Measurements from ENCODE around the gene EEPD1. TPM values are rescaled to one million over a fixed set of nuclear protein-coding genes. Genes with fewer than 3 reads are reported as not detected.
"Not testable (repeated sequence)": the region's sequence is repeated elsewhere in the genome, so short reads cannot be mapped to it uniquely, and the experiment has no call there.

Gene EEPD1
- 10 to 100 TPM in 1 of 2 donors, 1 to 10 TPM in 1; 8.2 to 10.0 TPM for total RNA-seq

GRCh38 chr7:36152756-36153570, at the start of gene EEPD1:
TSS of gene EEPD1 (plus strand) at chr7:36153254. CDS start at chr7:36154325, 1,071 bp downstream.
- no peaks in the 10 kb centered on the region for H3K27me3 ChIP-seq
- peak within 1 kb of the TSS; percentile 92 for H3K27ac ChIP-seq
- TF ChIP-seq CTCF (IDR thresholded peaks at IDR 0.05): no peak
- H3K9ac ChIP-seq (ENCODE audit: low read depth in 2 of 2, low read length in 2 of 2): peak within 1 kb of the TSS; percentile 78 to 89
- no peaks in the 10 kb centered on the region for H3K4me1 ChIP-seq
- intact Hi-C loops (cut with DNase I): loop anchor here (10.0 kb wide), 1 partner anchor 132 kb away; no protein-coding TSS in a partner anchor
- DNase-seq: peak; percentile 100
- H3K4me3 ChIP-seq: peak within 1 kb of the TSS; percentile 94
- no peaks in the 10 kb centered on the region for H3K9me3 ChIP-seq
- no peaks in the 10 kb centered on the region for H3K36me3 ChIP-seq

DNA sequence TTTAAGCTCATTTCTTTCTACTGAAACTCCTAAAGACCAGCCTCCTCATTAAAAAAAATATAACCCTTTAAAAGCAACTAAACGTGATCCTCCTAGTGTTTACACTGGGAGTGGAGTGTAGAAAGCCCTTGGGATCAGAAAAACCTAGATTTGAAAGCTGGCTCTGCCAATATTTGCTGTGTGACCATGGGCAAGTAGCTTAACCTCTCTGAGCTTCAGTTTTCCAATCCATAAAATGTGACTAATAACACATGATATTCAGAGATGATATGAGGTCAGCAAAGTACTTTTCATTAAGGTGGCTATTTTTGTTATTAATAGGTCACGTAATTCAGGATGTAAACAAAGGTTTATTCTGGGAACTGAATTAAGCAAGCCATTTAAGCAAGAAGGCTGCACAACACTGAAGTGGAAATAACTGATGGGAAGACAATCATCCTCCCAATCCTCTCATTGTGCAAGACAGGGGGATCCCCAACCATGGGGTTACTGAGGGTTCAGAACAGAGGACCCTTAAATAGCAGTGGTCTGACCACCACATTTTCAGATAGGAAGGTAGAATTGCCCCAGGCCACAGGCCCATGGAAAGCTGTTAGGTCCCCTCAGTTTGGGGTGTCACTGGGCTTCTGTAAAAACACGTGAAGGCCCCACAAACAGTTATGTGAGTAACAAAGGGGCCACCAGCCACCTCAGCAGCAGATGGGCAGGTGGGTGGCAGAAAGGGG, 49.1 kb upstream of the EEPD1 start:
- Histone ChIP-seq H3K27me3 (no peaks in the 10 kb centered on the region), H3K36me3 (no peaks in the 10 kb centered on the region), H3K4me3 (no peak overlapping the region), H3K9ac (ENCODE audit: low read depth in 2 of 2, low read length in 2 of 2) (no peak overlapping the region), H3K4me1 (no peaks in the 10 kb centered on the region), H3K9me3 (no peaks in the 10 kb centered on the region), H3K27ac (no peak overlapping the region)
- no peak for DNase-seq
- no peak for TF ChIP-seq CTCF (IDR thresholded peaks at IDR 0.05)
- intact Hi-C loops (cut with DNase I): no loop called here

DNA sequence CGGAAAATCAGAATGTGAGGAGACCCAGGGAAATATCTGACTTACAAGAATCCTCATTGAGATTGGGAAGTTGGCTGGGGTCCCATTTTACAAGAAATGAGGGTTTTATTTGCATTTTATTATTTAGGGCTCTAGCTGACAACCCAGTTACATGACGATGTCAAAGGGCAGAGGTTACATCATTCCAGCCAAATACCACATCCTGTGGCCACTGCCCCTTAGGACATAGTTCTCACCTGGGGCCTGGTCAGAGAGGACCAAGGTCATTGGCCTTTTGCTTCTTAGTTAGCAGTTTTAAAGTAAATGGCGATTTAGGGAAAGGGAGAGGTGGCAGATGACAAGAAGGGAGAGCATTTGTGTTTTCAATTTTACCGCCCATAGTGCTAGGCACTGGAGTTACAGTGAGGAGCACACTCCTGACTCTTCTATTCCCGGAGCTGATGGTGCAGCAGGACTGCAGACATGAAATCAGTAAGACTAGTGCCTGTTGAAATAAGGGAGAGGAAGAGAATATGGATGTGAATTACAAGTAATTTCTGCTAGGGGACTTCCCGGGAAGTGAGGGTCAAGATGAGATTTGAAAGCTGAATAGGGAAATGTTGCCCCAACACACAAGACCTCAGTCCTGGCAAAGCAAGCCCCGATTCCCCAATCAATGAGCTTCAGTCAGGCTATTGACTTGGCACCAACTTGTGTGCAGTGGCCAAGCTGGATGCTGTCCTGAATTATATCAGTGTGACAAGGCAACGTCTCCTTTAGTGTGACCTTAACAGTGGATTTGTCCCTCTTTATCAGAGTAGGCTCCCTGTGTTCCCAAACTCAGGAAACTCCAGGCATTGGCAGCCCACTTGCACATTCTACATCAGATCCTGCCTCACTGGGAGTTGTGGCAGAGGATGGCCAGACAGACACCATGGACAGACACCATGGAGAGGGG, 45.8 kb upstream of the EEPD1 start:
- H3K27ac ChIP-seq; H3K36me3 ChIP-seq; H3K9me3 ChIP-seq; H3K9ac ChIP-seq (ENCODE audit: low read depth in 2 of 2, low read length in 2 of 2); H3K27me3 ChIP-seq; DNase-seq; H3K4me3 ChIP-seq; H3K4me1 ChIP-seq; intact Hi-C loops (cut with DNase I): not testable (repeated sequence)

GRCh38 chr7:36107926-36108631, 45.0 kb upstream of the EEPD1 start:
- TF ChIP-seq CTCF (IDR thresholded peaks at IDR 0.05): no peak
- H3K4me3 ChIP-seq: no peak overlapping the region
- H3K9ac ChIP-seq (ENCODE audit: low read depth in 2 of 2, low read length in 2 of 2): no peak overlapping the region
- DNase-seq: no peak
- no peaks in the 10 kb centered on the region for H3K9me3 ChIP-seq
- H3K27me3 ChIP-seq: no peaks in the 10 kb centered on the region
- no peaks in the 10 kb centered on the region for H3K4me1 ChIP-seq
- H3K36me3 ChIP-seq: no peaks in the 10 kb centered on the region
- intact Hi-C loops (cut with DNase I): no loop called here
- no peak overlapping the region for H3K27ac ChIP-seq

DNA sequence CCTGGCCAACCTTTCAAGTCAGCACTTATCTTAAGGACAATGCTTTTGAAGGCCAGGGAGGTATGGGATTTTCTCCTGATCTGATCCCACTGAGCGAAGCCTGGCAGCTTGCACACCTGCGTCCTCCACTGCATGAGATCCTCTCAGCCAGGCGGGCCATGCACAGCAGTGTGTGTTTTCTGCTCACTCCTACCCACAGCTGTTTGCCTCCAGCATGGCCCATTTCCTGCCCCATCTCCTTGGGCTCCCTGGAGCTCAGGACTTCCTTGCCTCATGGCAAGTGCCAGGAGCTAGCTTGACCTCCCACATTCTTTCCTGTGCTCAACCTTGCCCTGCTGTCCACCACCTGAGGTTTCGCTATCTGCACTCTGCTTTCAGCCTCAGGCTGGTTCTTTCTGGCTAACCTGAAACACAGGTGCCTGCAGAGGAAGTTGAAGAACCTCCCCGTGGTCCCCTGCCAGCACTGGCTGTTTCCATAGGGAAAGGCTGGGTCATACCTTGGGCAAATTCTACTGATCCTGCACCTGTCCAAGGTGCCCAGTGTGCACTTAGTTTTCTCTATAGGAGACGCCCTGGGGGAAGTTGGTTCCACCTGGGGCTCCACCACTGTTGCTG, 43.9 kb upstream of the EEPD1 start:
- no peak overlapping the region for H3K9ac ChIP-seq (ENCODE audit: low read depth in 2 of 2, low read length in 2 of 2)
- no peaks in the 10 kb centered on the region for H3K4me1 ChIP-seq
- intact Hi-C loops (cut with DNase I): no loop called here
- no peak for TF ChIP-seq CTCF (IDR thresholded peaks at IDR 0.05)
- H3K9me3 ChIP-seq: no peaks in the 10 kb centered on the region
- no peaks in the 10 kb centered on the region for H3K36me3 ChIP-seq
- no peaks in the 10 kb centered on the region for H3K27me3 ChIP-seq
- H3K27ac ChIP-seq: no peak overlapping the region
- H3K4me3 ChIP-seq: no peak overlapping the region
- DNase-seq: no peak
